ENCODE measurements around the gene AKIP1.
"Not testable (repeated sequence)": the region's sequence is repeated elsewhere in the genome, so short reads cannot be mapped to it uniquely, and the experiment has no call there.

AKIP1 gene

GRCh38 chr11:8917157-8917825 lies 6.3 kb downstream of the AKIP1 start:
- no peak for DNase-seq (ENCODE audit: low read depth in 2 of 2)

- no peak for DNase-seq (ENCODE audit: low read depth in 2 of 2)
These were observed 11.7 kb downstream of the AKIP1 start for GRCh38 chr11:8922691-8923090.

- no peak for DNase-seq (ENCODE audit: low read depth in 2 of 2)
These were observed 14.7 kb downstream of the AKIP1 start for GRCh38 chr11:8925711-8926110.

GRCh38 chr11:8926236-8926635 lies 15.2 kb downstream of the AKIP1 start:
- no peak for DNase-seq (ENCODE audit: low read depth in 2 of 2)

- DNase-seq (ENCODE audit: low read depth in 2 of 2), result no peak
These were observed 16.2 kb downstream of the AKIP1 start for GRCh38 chr11:8927233-8927632.

GRCh38 chr11:8928205-8928604 lies 17.2 kb downstream of the AKIP1 start:
- DNase-seq (ENCODE audit: low read depth in 2 of 2), result no peak

GRCh38 chr11:8928981-8929615 lies 18.1 kb downstream of the AKIP1 start:
- no peak for DNase-seq (ENCODE audit: low read depth in 2 of 2)

- DNase-seq (ENCODE audit: low read depth in 2 of 2), result no peak
These were observed 19.6 kb downstream of the AKIP1 start for GRCh38 chr11:8930456-8931175.

GRCh38 chr11:8932564-8933180 lies 21.7 kb downstream of the AKIP1 start, which contains the start of gene C11orf16:
C11orf16 (minus strand) TSS chr11:8932947; CDS start chr11:8932308, 639 bp downstream.
- DNase-seq (ENCODE audit: low read depth in 2 of 2), result no peak

- no peak for DNase-seq (ENCODE audit: low read depth in 2 of 2)
These were observed 22.9 kb downstream of the AKIP1 start for GRCh38 chr11:8933931-8934330.

GRCh38 chr11:8934742-8935488 lies 23.9 kb downstream of the AKIP1 start:
- DNase-seq (ENCODE audit: low read depth in 2 of 2), result no peak

- not testable (repeated sequence) for DNase-seq (ENCODE audit: low read depth in 2 of 2)
These were observed 24.8 kb downstream of the AKIP1 start for GRCh38 chr11:8935789-8936188.

- no peak for DNase-seq (ENCODE audit: low read depth in 2 of 2)
These were observed 26.2 kb downstream of the AKIP1 start for GRCh38 chr11:8937159-8937558.

GRCh38 chr11:8937659-8938058 lies 26.7 kb downstream of the AKIP1 start:
- no peak for DNase-seq (ENCODE audit: low read depth in 2 of 2)

GRCh38 chr11:8941341-8942103 lies 30.5 kb downstream of the AKIP1 start:
- no peak for DNase-seq (ENCODE audit: low read depth in 2 of 2)

GRCh38 chr11:8942518-8943066 lies 31.6 kb downstream of the AKIP1 start, which contains the start of gene ASCL3:
ASCL3 (minus strand) TSS chr11:8943016; CDS start chr11:8938161, 4,855 bp downstream.
- no peak for DNase-seq (ENCODE audit: low read depth in 2 of 2)

GRCh38 chr11:8947230-8947943 lies 36.4 kb downstream of the AKIP1 start:
- DNase-seq (ENCODE audit: low read depth in 2 of 2), result no peak

GRCh38 chr11:8948886-8949285 lies 37.9 kb downstream of the AKIP1 start:
- DNase-seq (ENCODE audit: low read depth in 2 of 2), result no peak

- no peak for DNase-seq (ENCODE audit: low read depth in 2 of 2)
These were observed 45.9 kb downstream of the AKIP1 start for GRCh38 chr11:8956860-8957259.
